ENCODE results near the gene SIT1. TPM values are rescaled to one million over a fixed set of nuclear protein-coding genes. Genes with fewer than 3 reads are reported as not detected.

SIT1 gene
- polyA plus RNA-seq, 2 of the 4 experiments (the other 2 are of a cell fraction) = not detected

GRCh38 chr9:35664531-35665470 lies 14.1 kb upstream of the SIT1 start, which contains the start of gene ARHGEF39 (continued):
- TF ChIP-seq CHD4 (IDR thresholded peaks at IDR 0.05; ENCODE audit: borderline replicate concordance) = no peak
- TF ChIP-seq SMC3 (IDR thresholded peaks at IDR 0.05) = peak; percentile 46; the same call in 2 of the 3 replicates
- no peak for TF ChIP-seq HOXB13 (CRISPR knock-in tag; IDR thresholded peaks at IDR 0.05; ENCODE audit: low read depth)
- peak; percentile 34; the same call in 1 of the 2 replicates for TF ChIP-seq MYC (IDR thresholded peaks at IDR 0.05; ENCODE audit: borderline replicate concordance, low read length)
- peak; percentile 39 to 62; a peak in 4 of 5 replicates for TF ChIP-seq RAD21 (conservative IDR thresholded peaks at IDR 0.05 in 1 of 2, IDR thresholded peaks at IDR 0.05 in 1 of 2)
- no peak for TF ChIP-seq EHF (CRISPR knock-in tag; IDR thresholded peaks at IDR 0.05)
- no peak for TF ChIP-seq FOSB (CRISPR knock-in tag; IDR thresholded peaks at IDR 0.05)
- TF ChIP-seq, protein P1, sequence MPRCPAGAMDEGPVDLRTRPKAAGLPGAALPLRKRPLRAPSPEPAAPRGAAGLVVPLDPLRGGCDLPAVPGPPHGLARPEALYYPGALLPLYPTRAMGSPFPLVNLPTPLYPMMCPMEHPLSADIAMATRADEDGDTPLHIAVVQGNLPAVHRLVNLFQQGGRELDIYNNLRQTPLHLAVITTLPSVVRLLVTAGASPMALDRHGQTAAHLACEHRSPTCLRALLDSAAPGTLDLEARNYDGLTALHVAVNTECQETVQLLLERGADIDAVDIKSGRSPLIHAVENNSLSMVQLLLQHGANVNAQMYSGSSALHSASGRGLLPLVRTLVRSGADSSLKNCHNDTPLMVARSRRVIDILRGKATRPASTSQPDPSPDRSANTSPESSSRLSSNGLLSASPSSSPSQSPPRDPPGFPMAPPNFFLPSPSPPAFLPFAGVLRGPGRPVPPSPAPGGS (IDR thresholded peaks at IDR 0.05) = peak; percentile 48; the same call in 1 of the 3 replicates
- peak; percentile 52 to 87; a peak in 3 of 5 replicates for TF ChIP-seq JUN (IDR thresholded peaks at IDR 0.05)
- peak; percentile 65 for TF ChIP-seq POLR2A (IDR thresholded peaks at IDR 0.05; ENCODE audit: low read length)
- TF ChIP-seq NFE2L2 (conservative IDR thresholded peaks at IDR 0.05; ENCODE audit: low read length) = no peak
- TF ChIP-seq, protein P2, sequence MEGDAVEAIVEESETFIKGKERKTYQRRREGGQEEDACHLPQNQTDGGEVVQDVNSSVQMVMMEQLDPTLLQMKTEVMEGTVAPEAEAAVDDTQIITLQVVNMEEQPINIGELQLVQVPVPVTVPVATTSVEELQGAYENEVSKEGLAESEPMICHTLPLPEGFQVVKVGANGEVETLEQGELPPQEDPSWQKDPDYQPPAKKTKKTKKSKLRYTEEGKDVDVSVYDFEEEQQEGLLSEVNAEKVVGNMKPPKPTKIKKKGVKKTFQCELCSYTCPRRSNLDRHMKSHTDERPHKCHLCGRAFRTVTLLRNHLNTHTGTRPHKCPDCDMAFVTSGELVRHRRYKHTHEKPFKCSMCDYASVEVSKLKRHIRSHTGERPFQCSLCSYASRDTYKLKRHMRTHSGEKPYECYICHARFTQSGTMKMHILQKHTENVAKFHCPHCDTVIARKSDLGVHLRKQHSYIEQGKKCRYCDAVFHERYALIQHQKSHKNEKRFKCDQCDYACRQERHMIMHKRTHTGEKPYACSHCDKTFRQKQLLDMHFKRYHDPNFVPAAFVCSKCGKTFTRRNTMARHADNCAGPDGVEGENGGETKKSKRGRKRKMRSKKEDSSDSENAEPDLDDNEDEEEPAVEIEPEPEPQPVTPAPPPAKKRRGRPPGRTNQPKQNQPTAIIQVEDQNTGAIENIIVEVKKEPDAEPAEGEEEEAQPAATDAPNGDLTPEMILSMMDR (IDR thresholded peaks at IDR 0.05) = peak; percentile 47
- no peak for TF ChIP-seq ZFP36 (IDR thresholded peaks at IDR 0.05; ENCODE audit: borderline replicate concordance, partially characterized antibody)
- TF ChIP-seq PHF8 (IDR thresholded peaks at IDR 0.05; ENCODE audit: borderline replicate concordance, low read depth) = no peak
- TF ChIP-seq ZSCAN20 (CRISPR knock-in tag; IDR thresholded peaks at IDR 0.05) = no peak
- no peak for TF ChIP-seq BHLHE40 (IDR thresholded peaks at IDR 0.05; ENCODE audit: low read depth, low read length)
- TF ChIP-seq, protein P3, sequence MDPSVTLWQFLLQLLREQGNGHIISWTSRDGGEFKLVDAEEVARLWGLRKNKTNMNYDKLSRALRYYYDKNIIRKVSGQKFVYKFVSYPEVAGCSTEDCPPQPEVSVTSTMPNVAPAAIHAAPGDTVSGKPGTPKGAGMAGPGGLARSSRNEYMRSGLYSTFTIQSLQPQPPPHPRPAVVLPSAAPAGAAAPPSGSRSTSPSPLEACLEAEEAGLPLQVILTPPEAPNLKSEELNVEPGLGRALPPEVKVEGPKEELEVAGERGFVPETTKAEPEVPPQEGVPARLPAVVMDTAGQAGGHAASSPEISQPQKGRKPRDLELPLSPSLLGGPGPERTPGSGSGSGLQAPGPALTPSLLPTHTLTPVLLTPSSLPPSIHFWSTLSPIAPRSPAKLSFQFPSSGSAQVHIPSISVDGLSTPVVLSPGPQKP (IDR thresholded peaks at IDR 0.05; ENCODE audit: low read depth, low read length) = no peak
- no peak for TF ChIP-seq TFCP2L1 (CRISPR knock-in tag; IDR thresholded peaks at IDR 0.05)
- TF ChIP-seq, protein P4, sequence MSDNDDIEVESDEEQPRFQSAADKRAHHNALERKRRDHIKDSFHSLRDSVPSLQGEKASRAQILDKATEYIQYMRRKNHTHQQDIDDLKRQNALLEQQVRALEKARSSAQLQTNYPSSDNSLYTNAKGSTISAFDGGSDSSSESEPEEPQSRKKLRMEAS (IDR thresholded peaks at IDR 0.05) = peak; percentile 91
- 0 out of 2 replicates have a peak, but pooled peaks have one; percentile 60 for TF ChIP-seq MAZ (IDR thresholded peaks at IDR 0.05; ENCODE audit: borderline replicate concordance, low read depth, low read length)

- WGBS (ENCODE audit: missing lambda C conversion rate) = 99% methylated on average over 5 of the region's 7 CpGs
- no peak for ATAC-seq
- TF ChIP-seq FOSB (CRISPR knock-in tag; IDR thresholded peaks at IDR 0.05) = no peak
- no peak for TF ChIP-seq ATOH8 (CRISPR knock-in tag; IDR thresholded peaks at IDR 0.05; ENCODE audit: low read depth)
- no peak for TF ChIP-seq KDM1A (IDR thresholded peaks at IDR 0.05; ENCODE audit: low read depth)
- TF ChIP-seq HOXA7 (CRISPR knock-in tag; IDR thresholded peaks at IDR 0.05) = no peak
- no peak for TF ChIP-seq NPAS2 (CRISPR knock-in tag; IDR thresholded peaks at IDR 0.05; ENCODE audit: borderline replicate concordance)
- no peak for FAIRE-seq
- ChIA-PET POLR2A (no interaction called here), CTCF (interaction anchor here (0.9 to 21.5 kb wide), 10 partner anchors 13 to 116 kb away, joined by 3 to 498 read pairs (median 12); partner anchors contain the start of genes CA9, CREB3, GBA2 and RGP1)
- H3K4me1 ChIP-seq = peaks cover 42% of the 10 kb centered on the region
- H3K4me2 ChIP-seq = no peak overlapping the region
- no peak overlapping the region for H3K4me3 ChIP-seq
- H3K27ac ChIP-seq = no peak overlapping the region
- no peaks in the 10 kb centered on the region for H3K9me3 ChIP-seq
- no peak for DNase-seq (ENCODE audit: low read depth in 1 of 2, low spot score in 1 of 2)
These were observed 11.7 kb upstream of the SIT1 start for GRCh38 chr9:35662437-35662836.
